ENCODE results near the gene ANGPTL7. TPM values are rescaled to one million over a fixed set of nuclear protein-coding genes. Genes with fewer than 3 reads are reported as not detected.

The ANGPTL7 gene
- polyA plus RNA-seq, 1 donor = 0.21 TPM

DNA sequence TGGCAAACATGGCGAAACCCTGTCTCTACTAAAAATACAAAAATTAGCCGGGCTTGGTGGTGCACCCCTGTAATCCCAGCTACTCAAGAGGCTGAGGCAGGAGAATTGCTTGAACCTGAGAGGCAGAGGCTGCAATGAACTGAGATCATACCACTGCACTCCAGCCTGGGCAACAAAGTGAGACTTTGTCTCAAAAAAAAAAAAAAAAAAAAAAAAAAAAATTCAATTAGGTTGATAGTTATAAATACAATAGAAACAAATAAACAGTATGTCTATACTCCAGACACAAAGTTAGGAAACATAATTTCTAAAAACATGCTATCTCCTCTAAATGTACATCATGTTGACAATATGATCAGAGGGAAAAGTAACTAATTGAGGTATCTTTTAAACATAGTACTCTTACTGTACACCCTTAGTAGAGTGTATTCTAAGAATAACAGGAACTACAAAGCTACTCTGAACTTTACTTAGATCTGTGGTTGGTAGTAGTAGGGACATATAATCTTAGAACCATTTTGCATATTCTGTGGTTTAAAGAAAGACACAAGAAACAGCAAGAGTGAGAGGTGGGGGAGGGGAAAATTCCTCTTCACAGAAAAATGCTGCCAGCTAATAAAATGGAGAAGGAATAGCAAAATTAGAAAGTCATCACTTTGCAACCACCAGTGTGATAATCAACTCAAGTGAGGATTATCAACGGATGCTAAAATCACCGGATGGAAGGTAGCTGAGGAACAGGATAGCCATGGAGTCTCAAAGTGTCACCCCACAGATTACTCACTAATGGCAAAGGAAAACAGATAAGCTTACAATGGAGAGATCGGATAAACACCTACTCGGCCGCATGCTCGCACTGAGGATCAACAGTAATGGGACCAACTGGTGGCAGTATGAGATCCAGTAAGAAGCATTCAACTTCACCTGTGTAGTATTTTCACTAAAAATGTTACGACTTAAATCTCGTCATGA is 38.2 kb downstream of the ANGPTL7 start:
- Histone ChIP-seq H3K27me3 (ENCODE audit: control insufficient read depth, insufficient read depth, low read length) (no peaks in the 10 kb centered on the region), H3K36me3 (ENCODE audit: control insufficient read depth, insufficient read depth, low read length) (peaks cover 52% of the 10 kb centered on the region), H3K4me1 (ENCODE audit: control insufficient read depth, insufficient read depth, low read length) (no peaks in the 10 kb centered on the region), H3K27ac (ENCODE audit: low read length) (no peak overlapping the region), H3K9me3 (ENCODE audit: control insufficient read depth, low read depth, low read length) (no peaks in the 10 kb centered on the region), H3K4me3 (ENCODE audit: low read length) (no peak overlapping the region)
- 87% methylated on average over 3 of the region's 10 CpGs for WGBS (ENCODE audit: insufficient coverage, low lambda C conversion rate)
- DNase-seq = no peak

DNA sequence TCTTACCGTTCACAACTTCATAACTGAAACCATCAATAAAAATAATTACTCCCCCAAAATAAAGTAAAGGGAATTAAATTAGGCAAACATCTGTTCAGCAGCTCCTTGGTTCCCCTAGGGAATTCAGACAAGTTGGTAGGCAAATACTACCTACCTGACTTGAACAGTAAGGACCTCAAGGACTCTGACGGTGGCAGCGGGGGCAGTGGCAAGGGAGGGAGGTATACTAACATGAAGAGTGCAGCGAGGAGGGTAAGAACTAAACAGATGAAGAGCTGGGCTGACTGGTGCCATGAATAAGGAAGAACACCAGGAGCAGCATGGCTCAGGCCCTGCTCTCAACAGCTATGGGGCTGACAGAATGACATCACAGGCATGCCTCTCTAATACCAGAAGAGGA is 40.0 kb downstream of the ANGPTL7 start:
- Histone ChIP-seq H3K9me3 (ENCODE audit: control insufficient read depth, low read depth, low read length) (no peaks in the 10 kb centered on the region), H3K27ac (ENCODE audit: low read length) (no peak overlapping the region), H3K4me3 (ENCODE audit: low read length) (no peak overlapping the region), H3K27me3 (ENCODE audit: control insufficient read depth, insufficient read depth, low read length) (no peaks in the 10 kb centered on the region), H3K4me1 (ENCODE audit: control insufficient read depth, insufficient read depth, low read length) (no peaks in the 10 kb centered on the region), H3K36me3 (ENCODE audit: control insufficient read depth, insufficient read depth, low read length) (peaks cover 68% of the 10 kb centered on the region)
- 89% methylated on average over 4 of the region's 4 CpGs for WGBS (ENCODE audit: insufficient coverage, low lambda C conversion rate)
- no peak for DNase-seq

DNA sequence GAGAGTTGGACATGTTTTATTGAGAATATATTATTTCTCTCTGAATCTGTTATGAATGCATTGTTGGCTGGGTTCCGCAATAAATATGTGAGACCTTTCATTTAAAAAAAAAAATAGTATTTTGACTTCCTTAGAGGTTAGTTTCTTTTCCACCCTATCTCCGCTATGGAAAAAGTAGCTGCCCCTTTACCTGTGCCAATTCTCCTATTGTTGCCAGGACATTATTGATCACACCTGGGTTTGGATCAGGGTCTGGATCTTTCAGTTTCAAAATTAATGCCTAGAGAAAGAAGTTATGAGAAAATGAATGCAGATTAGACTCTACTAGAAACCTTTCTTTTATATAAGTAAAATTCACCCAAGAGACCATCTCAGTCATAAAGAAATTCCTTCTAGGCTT is 44.1 kb downstream of the ANGPTL7 start:
- no peaks in the 10 kb centered on the region for H3K4me1 ChIP-seq (ENCODE audit: control insufficient read depth, insufficient read depth, low read length)
- H3K36me3 ChIP-seq (ENCODE audit: control insufficient read depth, insufficient read depth, low read length) = peaks cover 91% of the 10 kb centered on the region
- no peaks in the 10 kb centered on the region for H3K9me3 ChIP-seq (ENCODE audit: control insufficient read depth, low read depth, low read length)
- WGBS (ENCODE audit: insufficient coverage, low lambda C conversion rate) = 100% methylated on average over 1 of the region's 2 CpGs
- no peak overlapping the region for H3K27ac ChIP-seq (ENCODE audit: low read length)
- H3K4me3 ChIP-seq (ENCODE audit: low read length) = no peak overlapping the region
- no peaks in the 10 kb centered on the region for H3K27me3 ChIP-seq (ENCODE audit: control insufficient read depth, insufficient read depth, low read length)
- no peak for DNase-seq

DNA sequence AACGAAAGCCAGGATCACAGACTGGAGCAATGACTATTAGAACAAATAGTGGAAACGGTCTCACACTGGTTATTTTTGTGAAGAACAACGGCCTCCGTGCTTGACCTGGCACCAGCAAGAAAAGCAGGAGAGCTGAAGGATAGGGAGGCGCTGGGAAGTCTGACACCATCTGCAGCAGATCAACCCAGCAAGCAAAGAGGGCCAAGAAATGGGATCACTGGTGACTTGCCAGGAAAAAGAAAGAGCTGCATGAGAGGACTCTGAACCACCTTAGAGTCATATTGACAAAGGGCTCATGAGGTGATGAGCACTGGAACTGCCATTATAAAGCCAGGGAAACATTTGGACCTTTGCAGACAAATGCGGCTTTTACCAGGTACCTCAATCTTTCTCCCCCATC is 48.2 kb downstream of the ANGPTL7 start:
- Histone ChIP-seq H3K4me3 (ENCODE audit: low read length) (no peak overlapping the region), H3K27me3 (ENCODE audit: control insufficient read depth, insufficient read depth, low read length) (no peaks in the 10 kb centered on the region), H3K9me3 (ENCODE audit: control insufficient read depth, low read depth, low read length) (no peaks in the 10 kb centered on the region), H3K36me3 (ENCODE audit: control insufficient read depth, insufficient read depth, low read length) (peaks cover 82% of the 10 kb centered on the region), H3K27ac (ENCODE audit: low read length) (no peak overlapping the region), H3K4me1 (ENCODE audit: control insufficient read depth, insufficient read depth, low read length) (no peaks in the 10 kb centered on the region)
- no peak for DNase-seq
- 100% methylated on average over 1 of the region's 6 CpGs for WGBS (ENCODE audit: insufficient coverage, low lambda C conversion rate)

DNA sequence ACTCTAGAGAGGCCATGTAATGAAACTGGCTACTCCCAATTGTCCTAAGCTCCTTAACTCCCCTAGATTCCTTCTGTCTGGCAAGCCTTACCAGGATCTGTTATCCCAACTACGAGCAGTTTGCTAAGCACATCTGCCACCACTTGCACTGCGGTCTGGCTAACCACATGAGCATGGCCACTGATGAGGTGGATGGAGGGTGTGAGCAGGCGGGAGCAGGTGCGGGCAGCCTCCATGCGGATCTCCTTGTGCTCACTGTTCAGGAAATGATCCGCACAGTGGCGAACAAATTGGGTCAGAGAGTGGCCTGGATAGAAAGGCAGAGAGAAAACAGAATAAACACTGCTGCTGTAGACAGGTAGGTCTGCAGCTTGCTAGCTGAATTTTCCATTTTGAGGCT is 49.2 kb downstream of the ANGPTL7 start:
- WGBS (ENCODE audit: insufficient coverage, low lambda C conversion rate) = no CpG with 5 or more reads among the region's 7 CpGs
- no peak for DNase-seq

DNA sequence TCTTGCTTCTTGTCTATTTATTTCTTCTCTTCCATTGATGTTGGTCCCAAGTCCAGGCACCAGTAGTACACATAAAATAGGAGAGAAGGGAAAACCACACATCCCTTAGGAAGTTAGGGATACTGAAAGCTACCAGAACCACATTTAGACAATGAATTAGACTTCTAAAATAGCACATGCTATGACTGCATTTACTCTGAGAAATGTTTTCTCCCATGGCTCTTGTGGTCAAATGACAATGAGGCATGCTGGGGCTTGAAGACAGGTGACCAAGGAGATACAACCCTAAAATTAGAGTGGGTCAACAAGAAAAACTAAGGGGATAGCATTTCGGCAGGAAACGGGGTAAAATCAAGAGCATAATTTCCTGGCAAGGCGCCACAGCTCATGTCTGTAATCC is 56.1 kb downstream of the ANGPTL7 start:
- H3K27ac ChIP-seq (ENCODE audit: low read length) = no peak overlapping the region
- H3K36me3 ChIP-seq (ENCODE audit: control insufficient read depth, insufficient read depth, low read length) = peaks cover 57% of the 10 kb centered on the region
- no peak for DNase-seq
- WGBS (ENCODE audit: insufficient coverage, low lambda C conversion rate) = no CpG with 5 or more reads among the region's 3 CpGs
- no peak overlapping the region for H3K4me3 ChIP-seq (ENCODE audit: low read length)
- no peaks in the 10 kb centered on the region for H3K27me3 ChIP-seq (ENCODE audit: control insufficient read depth, insufficient read depth, low read length)
- H3K9me3 ChIP-seq (ENCODE audit: control insufficient read depth, low read depth, low read length) = no peaks in the 10 kb centered on the region
- H3K4me1 ChIP-seq (ENCODE audit: control insufficient read depth, insufficient read depth, low read length) = no peaks in the 10 kb centered on the region

More for the DNA sequence above, 49.2 kb downstream of the ANGPTL7 start:
- H3K27ac ChIP-seq (ENCODE audit: low read length) = no peak overlapping the region
- H3K27me3 ChIP-seq (ENCODE audit: control insufficient read depth, insufficient read depth, low read length) = no peaks in the 10 kb centered on the region
- no peak overlapping the region for H3K4me3 ChIP-seq (ENCODE audit: low read length)
- H3K36me3 ChIP-seq (ENCODE audit: control insufficient read depth, insufficient read depth, low read length) = peaks cover 82% of the 10 kb centered on the region
- H3K9me3 ChIP-seq (ENCODE audit: control insufficient read depth, low read depth, low read length) = no peaks in the 10 kb centered on the region
- H3K4me1 ChIP-seq (ENCODE audit: control insufficient read depth, insufficient read depth, low read length) = no peaks in the 10 kb centered on the region

Other genes starting within 250 kb of the ANGPTL7 start
- 200 TPM for gene TARDBP, start 176.7 kb upstream of the ANGPTL7 start, polyA plus RNA-seq
- gene MASP2, start 142.1 kb upstream of the ANGPTL7 start, polyA plus RNA-seq = 5.8 TPM
- 38.2 TPM for gene SRM, start 129.3 kb upstream of the ANGPTL7 start, polyA plus RNA-seq
- 66.6 TPM for gene EXOSC10, start 89.5 kb upstream of the ANGPTL7 start, polyA plus RNA-seq
- 27.5 TPM for gene MTOR, start 73.2 kb downstream of the ANGPTL7 start, polyA plus RNA-seq
- 13.6 TPM for gene UBIAD1, start 83.8 kb downstream of the ANGPTL7 start, polyA plus RNA-seq